WTC11 (cell line): Measurements from ENCODE around the gene AKT1S1. TPM values are rescaled to one million over a fixed set of nuclear protein-coding genes. Genes with fewer than 3 reads are reported as not detected.

ENCODE experiments used
- ATAC-seq: fragments of 200-7000 bp; cut with Tn5 transposase; 2 replicates; pipeline ENCODE4 v1.10.0; 2021; ENCODE audit warnings: mild to moderate bottlenecking, moderate library complexity
- CTCF ChIA-PET: fragments of 300-600 bp; sonication (Branson Sonifier 250); formaldehyde crosslinking; loops from one replicate; lab custom pipeline; 2021; ENCODE audit warnings: antibody characterized with exemption; lab: Charles Lee
- POLR2A ChIA-PET: fragments of 350-600 bp; sonication (Branson Sonifier 250); formaldehyde crosslinking; loops from one replicate; lab custom pipeline; 2021; ENCODE audit warnings: antibody characterized with exemption; lab: Charles Lee
- DNase-seq: peaks from one replicate; pipeline ENCODE4 v3.0.0; 2021; ENCODE audit warnings: low spot score
- H3K27ac Mint-ChIP-seq: 2 replicates; pipeline ENCODE4 v1.8.0; 2021; ENCODE audit warnings: mixed read lengths
- H3K27me3 Mint-ChIP-seq: 2 replicates; pipeline ENCODE4 v1.8.0; 2021; ENCODE audit warnings: low read depth, mild to moderate bottlenecking, moderate library complexity, mixed read lengths
- H3K36me3 Mint-ChIP-seq: 2 replicates; pipeline ENCODE4 v1.8.0; 2021; ENCODE audit warnings: mixed read lengths
- H3K4me1 Mint-ChIP-seq: 2 replicates; pipeline ENCODE4 v1.8.0; 2022; ENCODE audit warnings: mixed read lengths
- H3K4me3 Mint-ChIP-seq: 2 replicates; pipeline ENCODE4 v1.8.0; 2021; ENCODE audit warnings: mild to moderate bottlenecking, moderate library complexity, mixed read lengths
- H3K9me3 Mint-ChIP-seq: 2 replicates; pipeline ENCODE4 v1.8.0; 2021; ENCODE audit warnings: mixed read lengths
- CBFB ChIP-seq: sonication (generic); formaldehyde crosslinking; IDR thresholded peaks from 2 replicates; pipeline ENCODE4 v1.8.1; 2022; ENCODE audit warnings: mild to moderate bottlenecking, low read depth, missing genetic modification reagents
- EMX1 ChIP-seq: fragments of 250-450 bp; sonication (Bioruptor Pico); IDR thresholded peaks from 2 replicates; pipeline ENCODE4 v1.8.0; 2021; ENCODE audit warnings: mild to moderate bottlenecking
- ESRRA ChIP-seq: sonication (generic); formaldehyde crosslinking; IDR thresholded peaks from 2 replicates; pipeline ENCODE4 v1.8.1; 2022; ENCODE audit warnings: mild to moderate bottlenecking, missing genetic modification reagents, borderline replicate concordance
- ETV6 ChIP-seq: sonication (generic); formaldehyde crosslinking; IDR thresholded peaks from 2 replicates; pipeline ENCODE4 v1.8.1; 2022; ENCODE audit warnings: mild to moderate bottlenecking, missing genetic modification reagents
- HMGA2 ChIP-seq: fragments of 250-450 bp; sonication (Bioruptor Pico); IDR thresholded peaks from 2 replicates; pipeline ENCODE4 v1.4.0; 2021; ENCODE audit warnings: mild to moderate bottlenecking, moderate library complexity
- KAT7 ChIP-seq: sonication (generic); formaldehyde crosslinking; IDR thresholded peaks from 2 replicates; pipeline ENCODE4 v1.8.1; 2023; ENCODE audit warnings: missing genetic modification reagents, mild to moderate bottlenecking, borderline replicate concordance
- MXD4 ChIP-seq: fragments of 250-450 bp; sonication (Bioruptor Pico); IDR thresholded peaks from 2 replicates; pipeline ENCODE4 v1.8.0; 2021; ENCODE audit warnings: mild to moderate bottlenecking, moderate library complexity, borderline replicate concordance
- NFATC4 ChIP-seq: fragments of 250-450 bp; sonication (Bioruptor Pico); IDR thresholded peaks from 2 replicates; pipeline ENCODE4 v1.9.0; 2021; ENCODE audit warnings: mild to moderate bottlenecking
- NR3C1 ChIP-seq: sonication (generic); formaldehyde crosslinking; conservative IDR thresholded peaks from 2 replicates; pipeline ENCODE4 v1.8.1; 2023; ENCODE audit warnings: low read depth, mild to moderate bottlenecking, missing genetic modification reagents
- TCF7 ChIP-seq: sonication (generic); formaldehyde crosslinking; IDR thresholded peaks from 2 replicates; pipeline ENCODE4 v1.8.0; 2022; ENCODE audit warnings: mild to moderate bottlenecking, low read depth, missing genetic modification reagents, moderate library complexity
- ZBTB21 ChIP-seq: sonication (generic); formaldehyde crosslinking; IDR thresholded peaks from 2 replicates; pipeline ENCODE4 v1.8.1; 2023; ENCODE audit warnings: mild to moderate bottlenecking, missing genetic modification reagents, borderline replicate concordance
- total RNA-seq: library from RNA; stranded (reverse); gene quantifications from 3 replicates; pipeline ENCODE4 v1.2.3, GENCODE V29; 2021
- TF ChIP-seq, protein P1 (sequence below): sonication (generic); formaldehyde crosslinking; IDR thresholded peaks from 2 replicates; pipeline ENCODE4 v1.8.0; 2023; ENCODE audit warnings: mild to moderate bottlenecking, missing genetic modification reagents
- TF ChIP-seq, protein P2 (sequence below): sonication (generic); formaldehyde crosslinking; IDR thresholded peaks from 2 replicates; pipeline ENCODE4 v1.8.1; 2022; ENCODE audit warnings: mild to moderate bottlenecking, missing genetic modification reagents, moderate library complexity, borderline replicate concordance
- TF ChIP-seq, protein P3 (sequence below): sonication (generic); formaldehyde crosslinking; IDR thresholded peaks from 2 replicates; pipeline ENCODE4 v1.8.0; 2022; ENCODE audit warnings: mild to moderate bottlenecking, missing genetic modification reagents
- TF ChIP-seq, protein P4 (sequence below): sonication (generic); formaldehyde crosslinking; IDR thresholded peaks from 2 replicates; pipeline ENCODE4 v1.8.0; 2023; ENCODE audit warnings: missing genetic modification reagents
- TF ChIP-seq, protein P5 (sequence below): sonication (generic); formaldehyde crosslinking; IDR thresholded peaks from 2 replicates; pipeline ENCODE4 v1.8.1; 2022; ENCODE audit warnings: missing genetic modification reagents, borderline replicate concordance
- TF ChIP-seq, protein P6 (sequence below): sonication (generic); formaldehyde crosslinking; IDR thresholded peaks from 2 replicates; pipeline ENCODE4 v1.8.1; 2023; ENCODE audit warnings: mild to moderate bottlenecking, missing genetic modification reagents, moderate library complexity

AKT1S1 gene
- total RNA-seq, 1 experiment from 2014 or later: 47.8 TPM

DNA sequence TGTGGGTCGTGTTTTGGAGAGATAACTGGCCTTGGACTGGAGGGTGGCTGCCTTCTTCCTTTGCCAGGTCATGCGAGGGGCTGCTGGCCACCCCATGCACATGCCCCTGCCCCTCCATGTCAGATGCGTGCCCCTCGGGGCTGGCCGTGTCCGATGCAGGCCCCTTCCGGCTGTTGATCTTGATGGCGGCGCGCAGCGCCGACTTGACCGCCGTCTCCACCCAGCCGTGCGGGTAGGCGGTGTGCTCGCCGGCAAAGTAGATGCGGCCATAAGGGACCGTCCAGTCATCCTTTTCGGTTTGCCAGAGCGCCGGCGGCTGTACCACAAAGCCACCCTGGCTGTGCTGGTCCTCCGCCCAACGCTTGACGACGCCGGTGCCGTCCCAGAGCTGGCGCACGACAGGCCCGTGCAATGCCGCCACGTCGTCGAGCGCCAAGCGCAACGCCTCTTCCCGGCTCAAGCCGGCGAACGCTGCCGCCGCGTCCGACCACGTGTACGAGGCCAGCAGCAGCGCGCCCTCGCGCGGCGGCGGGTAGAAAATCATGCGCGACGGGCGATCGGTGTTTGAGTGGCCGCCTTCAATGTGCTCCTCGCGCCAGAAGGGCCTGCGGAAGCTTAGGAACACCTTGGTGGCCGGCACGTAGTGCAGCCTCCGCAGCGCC, 12.7 kb upstream of the AKT1S1 start (continued):
- TF ChIP-seq, protein P1, sequence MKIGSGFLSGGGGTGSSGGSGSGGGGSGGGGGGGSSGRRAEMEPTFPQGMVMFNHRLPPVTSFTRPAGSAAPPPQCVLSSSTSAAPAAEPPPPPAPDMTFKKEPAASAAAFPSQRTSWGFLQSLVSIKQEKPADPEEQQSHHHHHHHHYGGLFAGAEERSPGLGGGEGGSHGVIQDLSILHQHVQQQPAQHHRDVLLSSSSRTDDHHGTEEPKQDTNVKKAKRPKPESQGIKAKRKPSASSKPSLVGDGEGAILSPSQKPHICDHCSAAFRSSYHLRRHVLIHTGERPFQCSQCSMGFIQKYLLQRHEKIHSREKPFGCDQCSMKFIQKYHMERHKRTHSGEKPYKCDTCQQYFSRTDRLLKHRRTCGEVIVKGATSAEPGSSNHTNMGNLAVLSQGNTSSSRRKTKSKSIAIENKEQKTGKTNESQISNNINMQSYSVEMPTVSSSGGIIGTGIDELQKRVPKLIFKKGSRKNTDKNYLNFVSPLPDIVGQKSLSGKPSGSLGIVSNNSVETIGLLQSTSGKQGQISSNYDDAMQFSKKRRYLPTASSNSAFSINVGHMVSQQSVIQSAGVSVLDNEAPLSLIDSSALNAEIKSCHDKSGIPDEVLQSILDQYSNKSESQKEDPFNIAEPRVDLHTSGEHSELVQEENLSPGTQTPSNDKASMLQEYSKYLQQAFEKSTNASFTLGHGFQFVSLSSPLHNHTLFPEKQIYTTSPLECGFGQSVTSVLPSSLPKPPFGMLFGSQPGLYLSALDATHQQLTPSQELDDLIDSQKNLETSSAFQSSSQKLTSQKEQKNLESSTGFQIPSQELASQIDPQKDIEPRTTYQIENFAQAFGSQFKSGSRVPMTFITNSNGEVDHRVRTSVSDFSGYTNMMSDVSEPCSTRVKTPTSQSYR (CRISPR knock-in tag): peak; percentile 100
- TF ChIP-seq ZBTB21 (CRISPR knock-in tag) (peak; percentile 98), HMGA2 (CRISPR knock-in tag) (no peak), TCF7 (CRISPR knock-in tag) (peak; percentile 98), CBFB (CRISPR knock-in tag) (peak; percentile 96; the same call in 1 of the 2 replicates), ETV6 (CRISPR knock-in tag) (peak; percentile 100), EMX1 (CRISPR knock-in tag) (no peak), MXD4 (CRISPR knock-in tag) (no peak), NFATC4 (CRISPR knock-in tag) (no peak), NR3C1 (CRISPR knock-in tag) (peak; percentile 97), ESRRA (CRISPR knock-in tag) (peak; percentile 99), KAT7 (CRISPR knock-in tag) (peak; percentile 100)
- TF ChIP-seq, protein P2, sequence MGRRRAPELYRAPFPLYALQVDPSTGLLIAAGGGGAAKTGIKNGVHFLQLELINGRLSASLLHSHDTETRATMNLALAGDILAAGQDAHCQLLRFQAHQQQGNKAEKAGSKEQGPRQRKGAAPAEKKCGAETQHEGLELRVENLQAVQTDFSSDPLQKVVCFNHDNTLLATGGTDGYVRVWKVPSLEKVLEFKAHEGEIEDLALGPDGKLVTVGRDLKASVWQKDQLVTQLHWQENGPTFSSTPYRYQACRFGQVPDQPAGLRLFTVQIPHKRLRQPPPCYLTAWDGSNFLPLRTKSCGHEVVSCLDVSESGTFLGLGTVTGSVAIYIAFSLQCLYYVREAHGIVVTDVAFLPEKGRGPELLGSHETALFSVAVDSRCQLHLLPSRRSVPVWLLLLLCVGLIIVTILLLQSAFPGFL: peak; percentile 97; the same call in 1 of the 2 replicates
- TF ChIP-seq, protein P3, sequence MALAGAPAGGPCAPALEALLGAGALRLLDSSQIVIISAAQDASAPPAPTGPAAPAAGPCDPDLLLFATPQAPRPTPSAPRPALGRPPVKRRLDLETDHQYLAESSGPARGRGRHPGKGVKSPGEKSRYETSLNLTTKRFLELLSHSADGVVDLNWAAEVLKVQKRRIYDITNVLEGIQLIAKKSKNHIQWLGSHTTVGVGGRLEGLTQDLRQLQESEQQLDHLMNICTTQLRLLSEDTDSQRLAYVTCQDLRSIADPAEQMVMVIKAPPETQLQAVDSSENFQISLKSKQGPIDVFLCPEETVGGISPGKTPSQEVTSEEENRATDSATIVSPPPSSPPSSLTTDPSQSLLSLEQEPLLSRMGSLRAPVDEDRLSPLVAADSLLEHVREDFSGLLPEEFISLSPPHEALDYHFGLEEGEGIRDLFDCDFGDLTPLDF (CRISPR knock-in tag): peak; percentile 100
- TF ChIP-seq, protein P4, sequence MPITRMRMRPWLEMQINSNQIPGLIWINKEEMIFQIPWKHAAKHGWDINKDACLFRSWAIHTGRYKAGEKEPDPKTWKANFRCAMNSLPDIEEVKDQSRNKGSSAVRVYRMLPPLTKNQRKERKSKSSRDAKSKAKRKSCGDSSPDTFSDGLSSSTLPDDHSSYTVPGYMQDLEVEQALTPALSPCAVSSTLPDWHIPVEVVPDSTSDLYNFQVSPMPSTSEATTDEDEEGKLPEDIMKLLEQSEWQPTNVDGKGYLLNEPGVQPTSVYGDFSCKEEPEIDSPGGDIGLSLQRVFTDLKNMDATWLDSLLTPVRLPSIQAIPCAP (CRISPR knock-in tag): peak; percentile 99
- TF ChIP-seq, protein P5, sequence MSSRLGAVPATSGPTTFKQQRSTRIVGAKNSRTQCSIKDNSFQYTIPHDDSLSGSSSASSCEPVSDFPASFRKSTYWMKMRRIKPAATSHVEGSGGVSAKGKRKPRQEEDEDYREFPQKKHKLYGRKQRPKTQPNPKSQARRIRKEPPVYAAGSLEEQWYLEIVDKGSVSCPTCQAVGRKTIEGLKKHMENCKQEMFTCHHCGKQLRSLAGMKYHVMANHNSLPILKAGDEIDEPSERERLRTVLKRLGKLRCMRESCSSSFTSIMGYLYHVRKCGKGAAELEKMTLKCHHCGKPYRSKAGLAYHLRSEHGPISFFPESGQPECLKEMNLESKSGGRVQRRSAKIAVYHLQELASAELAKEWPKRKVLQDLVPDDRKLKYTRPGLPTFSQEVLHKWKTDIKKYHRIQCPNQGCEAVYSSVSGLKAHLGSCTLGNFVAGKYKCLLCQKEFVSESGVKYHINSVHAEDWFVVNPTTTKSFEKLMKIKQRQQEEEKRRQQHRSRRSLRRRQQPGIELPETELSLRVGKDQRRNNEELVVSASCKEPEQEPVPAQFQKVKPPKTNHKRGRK (CRISPR knock-in tag): 0 out of 2 replicates have a peak, but pooled peaks have one; percentile 51

DNA sequence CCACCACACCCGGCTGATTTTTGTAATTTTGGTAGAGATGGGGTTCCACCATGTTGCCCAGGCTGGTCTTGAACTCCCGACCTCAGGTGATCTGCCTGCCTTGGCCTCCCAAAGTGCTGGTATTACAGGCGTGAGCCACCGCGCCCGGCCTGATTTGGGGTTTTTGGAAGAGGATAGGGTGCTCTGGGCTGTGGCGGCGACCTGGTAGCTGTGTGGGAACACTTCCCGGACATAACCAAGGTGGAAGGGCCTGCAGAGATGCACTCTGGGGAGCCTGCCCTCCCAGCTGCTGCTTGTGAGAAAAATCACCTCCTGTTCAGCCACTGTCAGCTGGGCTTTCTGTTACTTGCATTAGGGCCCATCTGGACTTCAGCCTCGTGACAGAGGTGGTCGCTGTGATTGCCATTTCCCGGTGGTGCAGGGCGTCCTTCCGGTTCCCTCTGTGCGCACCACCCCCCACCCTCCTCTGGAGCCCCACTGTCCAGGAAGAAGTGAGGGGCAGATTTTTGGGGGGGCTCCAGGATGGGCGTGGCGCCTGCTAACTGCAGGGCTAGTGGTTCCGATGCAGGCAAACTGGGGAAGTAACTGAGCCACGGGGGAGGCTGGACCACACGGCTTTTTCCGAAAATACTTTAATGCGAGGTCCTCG, 12.0 kb upstream of the AKT1S1 start:
- DNase-seq: no peak
- Mint-ChIP-seq H3K4me1 (peaks cover 11% of the 10 kb centered on the region), H3K27me3 (peaks cover 43% of the 10 kb centered on the region), H3K9me3 (no peaks in the 10 kb centered on the region), H3K4me3 (no peak overlapping the region), H3K36me3 (peaks cover 30% of the 10 kb centered on the region), H3K27ac (no peak overlapping the region)
- no peak for ATAC-seq
- ChIA-PET CTCF (interaction anchor here (1.6 kb wide), 1 partner anchor 8 kb away, joined by 11 read pairs; no protein-coding TSS in a partner anchor), POLR2A (no interaction called here)
- TF ChIP-seq, protein P6, sequence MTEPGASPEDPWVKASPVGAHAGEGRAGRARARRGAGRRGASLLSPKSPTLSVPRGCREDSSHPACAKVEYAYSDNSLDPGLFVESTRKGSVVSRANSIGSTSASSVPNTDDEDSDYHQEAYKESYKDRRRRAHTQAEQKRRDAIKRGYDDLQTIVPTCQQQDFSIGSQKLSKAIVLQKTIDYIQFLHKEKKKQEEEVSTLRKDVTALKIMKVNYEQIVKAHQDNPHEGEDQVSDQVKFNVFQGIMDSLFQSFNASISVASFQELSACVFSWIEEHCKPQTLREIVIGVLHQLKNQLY (CRISPR knock-in tag): no peak
